Measurements from ENCODE around the gene CHCHD10. TPM values are rescaled to one million over a fixed set of nuclear protein-coding genes. Genes with fewer than 3 reads are reported as not detected.

The CHCHD10 gene
- total RNA-seq, 1 experiment from 2014 or later, result 155 TPM

DNA sequence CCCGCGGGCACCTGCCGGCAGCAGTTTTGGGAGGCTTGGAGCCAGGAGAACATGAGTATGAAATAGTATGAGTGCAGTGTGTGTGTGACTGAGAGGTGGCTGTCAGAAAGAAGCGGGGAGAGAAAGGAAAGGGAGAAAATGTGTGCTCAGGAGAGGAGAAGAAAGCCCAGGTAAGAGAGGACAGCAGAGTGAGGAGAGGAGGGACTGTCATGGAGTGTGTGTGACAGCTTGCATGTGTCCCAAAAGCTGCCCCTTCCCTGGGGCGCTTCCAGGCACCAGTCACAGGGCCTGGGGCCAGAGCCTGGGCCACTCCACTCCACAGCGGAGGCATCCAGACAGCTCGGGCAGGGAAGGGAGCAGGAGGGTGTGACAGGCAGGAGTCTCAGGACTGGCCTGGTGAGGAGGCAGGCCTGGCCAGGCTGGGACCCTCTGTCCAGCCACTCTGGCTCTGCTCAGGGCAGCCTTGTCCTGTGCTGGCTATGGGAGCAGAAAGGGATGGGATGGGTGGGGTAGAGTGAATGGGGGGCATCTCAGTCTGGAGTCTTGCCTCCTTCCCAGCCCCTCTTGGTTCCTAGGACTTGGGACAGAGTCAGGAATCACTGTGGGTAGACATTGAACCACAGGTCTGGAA, 5.8 kb upstream of the CHCHD10 start:
- no peak for DNase-seq
- peak overlapping the region; percentile 45 for H3K4me3 Mint-ChIP-seq (ENCODE audit: low read depth, unreplicated experiment)
- CTCF ChIA-PET, result no interaction called here
- H3K4me1 Mint-ChIP-seq (ENCODE audit: low read depth, unreplicated experiment), result peaks cover 20% of the 10 kb centered on the region
- no peak overlapping the region for H3K27ac Mint-ChIP-seq (ENCODE audit: unreplicated experiment)
- H3K9me3 Mint-ChIP-seq (ENCODE audit: low read depth, unreplicated experiment), result no peaks in the 10 kb centered on the region
- no TSS peak for BruUV-seq (replicated peaks)
- no peaks in the 10 kb centered on the region for H3K36me3 Mint-ChIP-seq (ENCODE audit: insufficient read depth, unreplicated experiment)
- H3K27me3 Mint-ChIP-seq (ENCODE audit: unreplicated experiment), result peaks cover 26% of the 10 kb centered on the region
- TF ChIP-seq, protein P1, sequence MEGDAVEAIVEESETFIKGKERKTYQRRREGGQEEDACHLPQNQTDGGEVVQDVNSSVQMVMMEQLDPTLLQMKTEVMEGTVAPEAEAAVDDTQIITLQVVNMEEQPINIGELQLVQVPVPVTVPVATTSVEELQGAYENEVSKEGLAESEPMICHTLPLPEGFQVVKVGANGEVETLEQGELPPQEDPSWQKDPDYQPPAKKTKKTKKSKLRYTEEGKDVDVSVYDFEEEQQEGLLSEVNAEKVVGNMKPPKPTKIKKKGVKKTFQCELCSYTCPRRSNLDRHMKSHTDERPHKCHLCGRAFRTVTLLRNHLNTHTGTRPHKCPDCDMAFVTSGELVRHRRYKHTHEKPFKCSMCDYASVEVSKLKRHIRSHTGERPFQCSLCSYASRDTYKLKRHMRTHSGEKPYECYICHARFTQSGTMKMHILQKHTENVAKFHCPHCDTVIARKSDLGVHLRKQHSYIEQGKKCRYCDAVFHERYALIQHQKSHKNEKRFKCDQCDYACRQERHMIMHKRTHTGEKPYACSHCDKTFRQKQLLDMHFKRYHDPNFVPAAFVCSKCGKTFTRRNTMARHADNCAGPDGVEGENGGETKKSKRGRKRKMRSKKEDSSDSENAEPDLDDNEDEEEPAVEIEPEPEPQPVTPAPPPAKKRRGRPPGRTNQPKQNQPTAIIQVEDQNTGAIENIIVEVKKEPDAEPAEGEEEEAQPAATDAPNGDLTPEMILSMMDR (IDR thresholded peaks at IDR 0.05; ENCODE audit: unreplicated experiment), result no peak
- intact Hi-C loops (cut with micrococcal nuclease; ENCODE audit: unreplicated experiment), result no loop called here

DNA sequence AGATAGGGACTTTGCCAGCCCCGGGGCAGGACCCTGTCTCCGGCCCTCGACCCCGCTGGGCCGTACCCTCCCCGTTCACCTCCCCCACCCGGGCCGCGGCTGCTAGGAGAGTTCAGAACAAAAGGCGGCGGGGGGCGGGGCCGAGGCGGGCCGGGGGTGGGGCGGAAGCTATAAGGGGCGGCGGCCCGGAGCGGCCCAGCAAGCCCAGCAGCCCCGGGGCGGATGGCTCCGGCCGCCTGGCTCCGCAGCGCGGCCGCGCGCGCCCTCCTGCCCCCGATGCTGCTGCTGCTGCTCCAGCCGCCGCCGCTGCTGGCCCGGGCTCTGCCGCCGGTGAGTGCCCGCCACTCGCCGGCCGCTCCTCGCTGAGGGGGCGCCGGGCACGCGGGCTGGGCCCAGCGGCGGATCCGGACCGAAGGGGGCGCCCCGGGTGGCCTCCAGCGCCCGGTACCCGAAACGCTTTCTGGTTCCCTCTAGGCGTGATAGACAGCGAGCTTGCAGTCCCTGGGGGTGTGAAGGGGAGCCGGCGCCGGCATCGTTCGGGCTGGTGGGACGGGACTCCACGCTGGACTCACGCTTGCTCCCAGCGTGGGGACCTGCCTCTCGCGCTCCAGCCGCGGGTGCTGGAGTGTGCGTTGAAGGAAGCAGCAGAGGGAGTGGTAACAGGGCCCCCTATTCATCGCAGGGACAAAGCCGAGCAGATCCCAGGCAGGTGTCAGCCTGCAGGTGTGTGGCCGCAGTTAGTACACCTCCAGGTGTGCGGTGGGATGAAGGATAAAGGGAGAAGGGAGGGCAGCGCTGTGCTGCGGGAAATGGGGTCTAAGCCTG, 5.1 kb upstream of the CHCHD10 start, which contains the start of gene MMP11:
MMP11 (plus strand) TSS at position 201 of the 825 bp plus-strand sequence; CDS start at position 223, 22 bp downstream.
- Mint-ChIP-seq H3K4me3 (ENCODE audit: low read depth, unreplicated experiment) (peak within 1 kb of the TSS; percentile 45), H3K27me3 (ENCODE audit: unreplicated experiment) (peaks cover 26% of the 10 kb centered on the region), H3K27ac (ENCODE audit: unreplicated experiment) (no peak within 1 kb of the TSS), H3K4me1 (ENCODE audit: low read depth, unreplicated experiment) (peaks cover 20% of the 10 kb centered on the region), H3K9me3 (ENCODE audit: low read depth, unreplicated experiment) (no peaks in the 10 kb centered on the region), H3K36me3 (ENCODE audit: insufficient read depth, unreplicated experiment) (peaks cover 6% of the 10 kb centered on the region)
- TF ChIP-seq, protein P1 (IDR thresholded peaks at IDR 0.05; ENCODE audit: unreplicated experiment), result no peak
- intact Hi-C loops (cut with micrococcal nuclease; ENCODE audit: unreplicated experiment), result no loop called here
- CTCF ChIA-PET, result no interaction called here
- no TSS peak for BruUV-seq (replicated peaks)
- peak; percentile 50 for DNase-seq

DNA sequence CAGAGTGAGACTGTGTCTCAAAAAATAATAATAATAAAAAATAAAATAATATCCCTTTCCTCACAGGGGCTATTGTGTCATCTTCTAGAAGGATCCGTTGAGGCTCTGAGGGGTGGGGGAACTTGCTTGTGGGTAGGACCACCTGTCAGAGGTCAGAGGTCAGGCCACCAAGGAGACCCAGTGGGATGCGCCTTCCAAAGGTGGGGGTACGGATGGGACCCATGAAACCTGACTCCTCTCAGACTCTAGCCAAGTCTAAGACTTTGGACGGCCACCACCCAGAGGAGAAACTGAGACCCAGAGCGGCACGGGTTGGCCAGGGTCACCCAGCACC, 4.5 kb upstream of the CHCHD10 start:
- no peak for DNase-seq
- H3K27ac Mint-ChIP-seq (ENCODE audit: unreplicated experiment), result no peak overlapping the region
- CTCF ChIA-PET, result no interaction called here

DNA sequence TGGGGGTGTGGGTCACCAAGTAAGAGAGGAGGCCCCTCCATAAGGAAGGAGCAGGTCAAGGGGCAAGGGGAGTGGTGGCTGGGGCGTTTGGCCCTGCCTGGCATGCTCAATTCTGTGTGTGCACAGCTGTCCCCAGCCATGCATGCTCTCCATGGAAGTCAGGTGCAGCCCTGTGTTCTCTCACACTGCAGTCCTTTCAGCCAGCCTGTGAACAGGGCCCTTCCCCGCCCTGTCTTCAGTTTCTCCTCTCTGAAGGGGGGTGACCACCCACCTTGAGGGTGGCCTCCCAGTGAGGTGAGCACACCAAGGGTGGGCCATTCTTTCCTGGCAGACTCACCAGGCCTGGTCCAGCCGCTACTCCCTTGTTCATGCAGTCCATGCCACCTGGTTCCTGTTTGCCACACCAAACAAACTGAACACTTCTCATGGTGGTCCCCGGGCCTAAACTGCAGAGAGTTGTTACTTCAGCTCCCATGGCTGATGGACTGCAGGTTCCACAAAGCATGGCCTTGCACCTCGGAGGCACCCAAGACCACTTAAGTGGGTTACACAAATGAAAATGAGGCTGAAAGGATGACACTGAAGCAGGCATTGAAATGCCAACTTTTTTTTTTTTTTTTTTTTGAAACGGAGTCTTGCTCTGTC, 1.7 kb upstream of the CHCHD10 start:
- intact Hi-C loops (cut with micrococcal nuclease; ENCODE audit: unreplicated experiment), result loop anchor here (5.0 kb wide), 1 partner anchor 78 kb away; no protein-coding TSS in a partner anchor
- no peaks in the 10 kb centered on the region for H3K9me3 Mint-ChIP-seq (ENCODE audit: low read depth, unreplicated experiment)
- CTCF ChIA-PET, result interaction anchor here (0.8 to 2.0 kb wide), 2 partner anchors 80 kb away, joined by 4 to 20 read pairs; no protein-coding TSS in a partner anchor

More for the DNA sequence above, 4.5 kb upstream of the CHCHD10 start:
- Mint-ChIP-seq H3K36me3 (ENCODE audit: insufficient read depth, unreplicated experiment) (peaks cover 12% of the 10 kb centered on the region), H3K27me3 (ENCODE audit: unreplicated experiment) (peaks cover 26% of the 10 kb centered on the region), H3K4me3 (ENCODE audit: low read depth, unreplicated experiment) (peak overlapping the region; percentile 45), H3K9me3 (ENCODE audit: low read depth, unreplicated experiment) (no peaks in the 10 kb centered on the region), H3K4me1 (ENCODE audit: low read depth, unreplicated experiment) (peaks cover 20% of the 10 kb centered on the region)
- intact Hi-C loops (cut with micrococcal nuclease; ENCODE audit: unreplicated experiment), result no loop called here
- TF ChIP-seq, protein P1 (IDR thresholded peaks at IDR 0.05; ENCODE audit: unreplicated experiment), result no peak
- BruUV-seq (replicated peaks), result no TSS peak

More for the DNA sequence above, 1.7 kb upstream of the CHCHD10 start:
- TF ChIP-seq, protein P1 (IDR thresholded peaks at IDR 0.05; ENCODE audit: unreplicated experiment), result no peak
- Mint-ChIP-seq H3K36me3 (ENCODE audit: insufficient read depth, unreplicated experiment) (peaks cover 18% of the 10 kb centered on the region), H3K4me3 (ENCODE audit: low read depth, unreplicated experiment) (peak overlapping the region; percentile 87), H3K4me1 (ENCODE audit: low read depth, unreplicated experiment) (peaks cover 26% of the 10 kb centered on the region), H3K27me3 (ENCODE audit: unreplicated experiment) (peaks cover 19% of the 10 kb centered on the region), H3K27ac (ENCODE audit: unreplicated experiment) (no peak overlapping the region)
- DNase-seq, result no peak
- no TSS peak for BruUV-seq (replicated peaks)

All from Calu3 (cell line).